OCI-LY3 (cell line): ENCODE measurements around the gene TNFRSF18.

Experiments
- EZH2phosphoT487 ChIP-seq: fragments of 200-600 bp; shearing (Covaris generic); IDR thresholded peaks from 2 replicates; pipeline ENCODE4 v1.6.1; 2018; ENCODE audit warnings: antibody characterized with exemption, mixed run types, low read depth
- TF ChIP-seq, protein P1 (sequence below): fragments of 200-600, 300-600 bp; sonication (generic); IDR thresholded peaks from 2 replicates; pipeline ENCODE4 v1.5.1; 2014; ENCODE audit warnings: antibody characterized with exemption, low read length, low read depth

DNA sequence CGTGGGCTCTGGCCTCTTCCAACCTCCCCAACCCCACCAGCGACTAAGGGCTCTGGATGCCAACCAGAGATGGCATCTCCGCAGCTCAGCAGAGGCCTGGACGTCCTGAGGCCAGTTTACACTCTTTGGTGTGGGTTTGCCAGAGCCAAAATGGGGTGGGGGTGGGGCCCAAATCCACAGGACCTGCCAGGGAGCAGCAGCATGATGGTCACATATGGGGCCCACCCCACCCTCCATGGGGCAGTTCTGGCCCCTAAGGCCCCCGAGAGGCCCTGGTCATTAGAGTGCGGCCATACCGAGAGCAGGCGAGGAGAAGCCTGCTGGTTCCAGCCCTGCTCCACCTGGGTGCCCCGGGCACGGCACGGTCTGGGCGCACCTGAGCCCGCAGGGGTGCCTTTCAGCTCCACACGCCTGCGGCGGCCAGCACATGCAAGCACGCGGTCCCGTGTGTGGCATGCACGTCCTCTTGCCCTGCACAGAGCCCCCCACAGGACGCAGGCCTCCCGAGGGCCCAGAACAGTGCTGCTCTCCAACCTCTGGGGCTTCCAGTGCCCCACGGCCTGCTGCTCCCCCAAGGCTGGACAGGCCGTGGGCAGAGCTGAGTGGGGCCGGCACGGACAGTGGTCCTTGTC is 35.3 kb upstream of the TNFRSF18 start:
- TF ChIP-seq, protein P1, sequence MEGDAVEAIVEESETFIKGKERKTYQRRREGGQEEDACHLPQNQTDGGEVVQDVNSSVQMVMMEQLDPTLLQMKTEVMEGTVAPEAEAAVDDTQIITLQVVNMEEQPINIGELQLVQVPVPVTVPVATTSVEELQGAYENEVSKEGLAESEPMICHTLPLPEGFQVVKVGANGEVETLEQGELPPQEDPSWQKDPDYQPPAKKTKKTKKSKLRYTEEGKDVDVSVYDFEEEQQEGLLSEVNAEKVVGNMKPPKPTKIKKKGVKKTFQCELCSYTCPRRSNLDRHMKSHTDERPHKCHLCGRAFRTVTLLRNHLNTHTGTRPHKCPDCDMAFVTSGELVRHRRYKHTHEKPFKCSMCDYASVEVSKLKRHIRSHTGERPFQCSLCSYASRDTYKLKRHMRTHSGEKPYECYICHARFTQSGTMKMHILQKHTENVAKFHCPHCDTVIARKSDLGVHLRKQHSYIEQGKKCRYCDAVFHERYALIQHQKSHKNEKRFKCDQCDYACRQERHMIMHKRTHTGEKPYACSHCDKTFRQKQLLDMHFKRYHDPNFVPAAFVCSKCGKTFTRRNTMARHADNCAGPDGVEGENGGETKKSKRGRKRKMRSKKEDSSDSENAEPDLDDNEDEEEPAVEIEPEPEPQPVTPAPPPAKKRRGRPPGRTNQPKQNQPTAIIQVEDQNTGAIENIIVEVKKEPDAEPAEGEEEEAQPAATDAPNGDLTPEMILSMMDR: no peak
- TF ChIP-seq EZH2phosphoT487: no peak
